GM12878 (cell line): Measurements from ENCODE around the gene ATP4A. TPM values are rescaled to one million over a fixed set of nuclear protein-coding genes. Genes with fewer than 3 reads are reported as not detected.

ENCODE experiments used
- ATAC-seq: fragments of 200-7000 bp; cut with Tn5 transposase; 3 replicates; pipeline ENCODE4 v1.9.1; 2020; ENCODE audit warnings: mild to moderate bottlenecking, moderate library complexity
- BruUV-seq: library from RNA; stranded (reverse); fragments of 400-500 nt; replicated peaks from 2 replicates; lab custom pipeline; 2021; lab: Mats Ljungman, UMichigan
- CTCF ChIA-PET: fragments of 300-600 bp; sonication (Branson Sonifier 250); formaldehyde crosslinking; extraction: SDS; loops from one replicate; lab custom pipeline; 2021; ENCODE audit warnings: inconsistent platforms; lab: Yijun Ruan, JAX
- POLR2A ChIA-PET: fragments of 350-600 bp; formaldehyde crosslinking; extraction: SDS; loops from one replicate; lab custom pipeline; 2021; ENCODE audit warnings: inconsistent platforms; lab: Charles Lee
- RAD21 ChIA-PET: fragments of 300-600 bp; sonication (Branson Sonifier 250); formaldehyde crosslinking; loops from one replicate; lab custom pipeline; 2023; ENCODE audit warnings: antibody characterized with exemption; ENCODE audit not compliant: unreplicated experiment; lab: Charles Lee
- SMC1A ChIA-PET: fragments of 300-600 bp; sonication (Branson Sonifier 250); formaldehyde crosslinking; loops from one replicate; lab custom pipeline; 2023; ENCODE audit not compliant: unreplicated experiment, uncharacterized antibody; lab: Charles Lee
- DNase-seq: peaks from one replicate; pipeline ENCODE4 v3.0.0-alpha.2; 2011; ENCODE audit warnings: low read depth, low spot score
- FAIRE-seq: peaks from 3 replicates; lab custom pipeline; 2011; peaks lifted over from hg19 to GRCh38; lab: Jason Lieb, UNC
- H2AFZ ChIP-seq: 2 replicates; pipeline ENCODE4 v1.6.0; 2011; ENCODE audit warnings: low read depth, low read length, control low read depth; ENCODE audit not compliant: control insufficient read depth
- H3K27ac ChIP-seq: 2 replicates; pipeline ENCODE4 v1.5.1; 2011; ENCODE audit warnings: control low read depth; ENCODE audit not compliant: control insufficient read depth, insufficient read depth
- H3K27me3 ChIP-seq, 2 experiments: replicated peaks in 1 of 2; 2 replicates each; pipeline versions ENCODE4 v1.6.0 to v1.6.1; 2011; ENCODE audit warnings: low read length in 1 of 2; ENCODE audit not compliant: control insufficient read depth in 2 of 2, insufficient read depth in 2 of 2
- H3K36me3 ChIP-seq, 2 experiments: 2 replicates each; pipeline ENCODE4 v1.5.1; 2011; ENCODE audit warnings: low read length in 1 of 2; ENCODE audit not compliant: control insufficient read depth in 2 of 2, insufficient read depth in 2 of 2
- H3K4me1 ChIP-seq: 2 replicates; pipeline ENCODE4 v1.6.1; 2011; ENCODE audit warnings: mild to moderate bottlenecking, low read length, moderate library complexity, mixed read lengths; ENCODE audit not compliant: control insufficient read depth, insufficient read depth
- H3K4me2 ChIP-seq: 2 replicates; pipeline ENCODE4 v1.6.0; 2011; ENCODE audit warnings: control low read depth; ENCODE audit not compliant: control insufficient read depth, insufficient read depth
- H3K4me3 ChIP-seq: fragments of 200-600 bp; sonication (generic); 2 replicates; pipeline ENCODE4 v1.5.1; 2016
- H3K79me2 ChIP-seq: 2 replicates; pipeline ENCODE4 v1.6.0; 2011; ENCODE audit warnings: low read length; ENCODE audit not compliant: control insufficient read depth, insufficient read depth
- H3K9ac ChIP-seq: 2 replicates; pipeline ENCODE4 v1.8.0; 2011; ENCODE audit warnings: low read length, control low read depth, mixed read lengths; ENCODE audit not compliant: control insufficient read depth, insufficient read depth
- H3K9me3 ChIP-seq: replicated peaks from 3 replicates; pipeline ENCODE4 v1.5.1; 2011; ENCODE audit warnings: mild to moderate bottlenecking, low read length; ENCODE audit not compliant: control insufficient read depth, insufficient read depth
- H4K20me1 ChIP-seq: 2 replicates; pipeline ENCODE4 v1.6.0; 2011; ENCODE audit not compliant: control insufficient read depth, insufficient read depth
- CBX5 ChIP-seq: sonication (generic); IDR thresholded peaks from 2 replicates; pipeline ENCODE4 v1.6.1; 2016; ENCODE audit warnings: low read depth, moderate library complexity, mild to moderate bottlenecking, inconsistent platforms
- NBN ChIP-seq: fragments of 450-650 bp; IDR thresholded peaks from 2 replicates; pipeline ENCODE4 v1.6.1; 2016
- WGBS: methylation state at CpG from one replicate; pipeline ENCODE4 v1.1.6; 2016; ENCODE audit warnings: low lambda C conversion rate; ENCODE audit not compliant: insufficient replicate concordance, insufficient coverage; ENCODE audit errors: missing lambda C conversion rate; 5-methylcytosine and 5-hydroxymethylcytosine counted together
- in situ Hi-C: fragments of 300-500 bp; cut with MboI; formaldehyde crosslinking; loops from 9 replicates; pipeline ENCODE4 v1.14.3; 2018; ENCODE audit warnings: mixed read lengths
- intact Hi-C: fragments of 100-400 bp; cut with micrococcal nuclease; formaldehyde crosslinking; loops from one replicate; pipeline ENCODE4 v1.14.2; 2022; ENCODE audit not compliant: unreplicated experiment
- polyA plus RNA-seq, 11 experiments: library from polyadenylated mRNA; depleted of rRNA in 4 of 11; unstranded in 6 of 11; stranded (reverse) in 5 of 11; fragments of >200 nt; fragmentation: Nextera tagmentation in 4 of 11; fragmentation: Illumina TruSeq in 1 of 11; extraction: Ambion mirVana in 4 of 11; extraction: Trizol in 1 of 11; gene quantifications; 1 replicate in 1 of 11; 2 replicates in 10 of 11; pipeline versions ENCODE4 v1.2.1 to v1.2.3, GENCODE V29; 2011 to 2016; ENCODE audit warnings: inconsistent platforms in 2 of 11, missing spikeins in 2 of 11, low read depth in 1 of 11
- total RNA-seq, 4 experiments: library from RNA; depleted of rRNA in 3 of 4; stranded (reverse); fragments of >200 nt in 3 of 4; fragmentation: Illumina TruSeq in 1 of 4; extraction: Trizol in 1 of 4; gene quantifications; 2 replicates each; pipeline versions ENCODE4 v1.2.1 to v1.2.3, GENCODE V29; 2013 to 2021
- TF ChIP-seq, protein P1 (sequence below): fragments of 450-650 bp; IDR thresholded peaks from 2 replicates; pipeline ENCODE4 v1.6.1; 2016; ENCODE audit warnings: mild to moderate bottlenecking, moderate library complexity, borderline replicate concordance
- TF ChIP-seq, protein P2 (sequence below): IDR thresholded peaks from 2 replicates; pipeline ENCODE4 v1.6.1; 2011; ENCODE audit warnings: borderline replicate concordance, low read depth, mild to moderate bottlenecking, moderate library complexity, low read length; ENCODE audit not compliant: insufficient read depth, poor library complexity, severe bottlenecking
- TF ChIP-seq, protein P3 (sequence below): IDR thresholded peaks from 2 replicates; pipeline ENCODE4 v1.6.1; 2012; ENCODE audit warnings: low read depth, low read length, improper control_type of control experiment

ATP4A gene
- total and polyA plus RNA-seq, 10 of the 15 experiments (the other 5 are each of a cell fraction or from before 2014, with no cell fraction given): 0.03 to 1.5 (median 0.11) TPM; not detected in 3

DNA sequence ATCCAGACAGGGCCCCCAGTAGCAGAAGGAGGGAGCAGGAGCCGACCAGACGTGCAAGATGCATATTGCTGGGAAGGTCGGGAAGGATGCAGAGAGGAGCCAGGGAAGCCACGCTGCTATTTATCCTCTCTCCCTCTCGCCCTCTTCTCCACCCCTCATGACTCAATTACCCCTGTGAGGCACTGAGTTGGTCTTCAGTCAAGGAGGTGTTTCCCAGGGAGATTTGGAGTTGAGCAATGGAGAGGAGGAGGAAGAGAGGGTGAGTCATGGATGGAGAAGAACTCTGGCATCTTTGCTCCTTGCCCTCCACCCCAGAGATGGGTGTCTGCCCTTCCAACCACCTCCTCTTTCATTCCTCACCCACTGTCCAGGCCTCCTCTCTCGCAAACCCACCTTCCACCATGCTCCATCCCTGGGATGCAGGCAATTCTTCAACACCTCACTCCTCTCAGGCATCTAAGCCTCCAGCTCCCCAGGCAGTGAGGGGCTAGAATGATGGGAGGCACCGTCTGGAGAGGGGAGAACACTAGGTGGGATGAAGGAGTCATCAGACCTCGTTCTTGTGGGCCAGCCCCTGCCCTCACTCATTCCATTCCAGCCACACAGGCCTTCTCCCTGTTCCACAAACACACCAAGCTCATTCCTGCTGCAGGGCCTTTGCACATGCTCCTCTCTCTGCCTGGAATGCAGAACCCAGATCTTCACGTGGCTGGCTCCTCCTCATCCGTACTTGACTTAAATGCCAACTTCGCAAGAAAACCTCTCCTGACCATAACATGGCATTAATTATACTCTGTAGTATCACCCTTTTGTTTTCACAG is 35.0 kb downstream of the ATP4A start, which contains the start of gene SBSN (continued):
- TF ChIP-seq, protein P1, sequence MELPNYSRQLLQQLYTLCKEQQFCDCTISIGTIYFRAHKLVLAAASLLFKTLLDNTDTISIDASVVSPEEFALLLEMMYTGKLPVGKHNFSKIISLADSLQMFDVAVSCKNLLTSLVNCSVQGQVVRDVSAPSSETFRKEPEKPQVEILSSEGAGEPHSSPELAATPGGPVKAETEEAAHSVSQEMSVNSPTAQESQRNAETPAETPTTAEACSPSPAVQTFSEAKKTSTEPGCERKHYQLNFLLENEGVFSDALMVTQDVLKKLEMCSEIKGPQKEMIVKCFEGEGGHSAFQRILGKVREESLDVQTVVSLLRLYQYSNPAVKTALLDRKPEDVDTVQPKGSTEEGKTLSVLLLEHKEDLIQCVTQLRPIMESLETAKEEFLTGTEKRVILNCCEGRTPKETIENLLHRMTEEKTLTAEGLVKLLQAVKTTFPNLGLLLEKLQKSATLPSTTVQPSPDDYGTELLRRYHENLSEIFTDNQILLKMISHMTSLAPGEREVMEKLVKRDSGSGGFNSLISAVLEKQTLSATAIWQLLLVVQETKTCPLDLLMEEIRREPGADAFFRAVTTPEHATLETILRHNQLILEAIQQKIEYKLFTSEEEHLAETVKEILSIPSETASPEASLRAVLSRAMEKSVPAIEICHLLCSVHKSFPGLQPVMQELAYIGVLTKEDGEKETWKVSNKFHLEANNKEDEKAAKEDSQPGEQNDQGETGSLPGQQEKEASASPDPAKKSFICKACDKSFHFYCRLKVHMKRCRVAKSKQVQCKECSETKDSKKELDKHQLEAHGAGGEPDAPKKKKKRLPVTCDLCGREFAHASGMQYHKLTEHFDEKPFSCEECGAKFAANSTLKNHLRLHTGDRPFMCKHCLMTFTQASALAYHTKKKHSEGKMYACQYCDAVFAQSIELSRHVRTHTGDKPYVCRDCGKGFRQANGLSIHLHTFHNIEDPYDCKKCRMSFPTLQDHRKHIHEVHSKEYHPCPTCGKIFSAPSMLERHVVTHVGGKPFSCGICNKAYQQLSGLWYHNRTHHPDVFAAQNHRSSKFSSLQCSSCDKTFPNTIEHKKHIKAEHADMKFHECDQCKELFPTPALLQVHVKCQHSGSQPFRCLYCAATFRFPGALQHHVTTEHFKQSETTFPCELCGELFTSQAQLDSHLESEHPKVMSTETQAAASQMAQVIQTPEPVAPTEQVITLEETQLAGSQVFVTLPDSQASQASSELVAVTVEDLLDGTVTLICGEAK: no peak
- TF ChIP-seq, protein P2, sequence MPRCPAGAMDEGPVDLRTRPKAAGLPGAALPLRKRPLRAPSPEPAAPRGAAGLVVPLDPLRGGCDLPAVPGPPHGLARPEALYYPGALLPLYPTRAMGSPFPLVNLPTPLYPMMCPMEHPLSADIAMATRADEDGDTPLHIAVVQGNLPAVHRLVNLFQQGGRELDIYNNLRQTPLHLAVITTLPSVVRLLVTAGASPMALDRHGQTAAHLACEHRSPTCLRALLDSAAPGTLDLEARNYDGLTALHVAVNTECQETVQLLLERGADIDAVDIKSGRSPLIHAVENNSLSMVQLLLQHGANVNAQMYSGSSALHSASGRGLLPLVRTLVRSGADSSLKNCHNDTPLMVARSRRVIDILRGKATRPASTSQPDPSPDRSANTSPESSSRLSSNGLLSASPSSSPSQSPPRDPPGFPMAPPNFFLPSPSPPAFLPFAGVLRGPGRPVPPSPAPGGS: no peak
- TF ChIP-seq CBX5: no peak
- no peak for TF ChIP-seq NBN
- TF ChIP-seq, all 136 proteins: peak for 0

DNA sequence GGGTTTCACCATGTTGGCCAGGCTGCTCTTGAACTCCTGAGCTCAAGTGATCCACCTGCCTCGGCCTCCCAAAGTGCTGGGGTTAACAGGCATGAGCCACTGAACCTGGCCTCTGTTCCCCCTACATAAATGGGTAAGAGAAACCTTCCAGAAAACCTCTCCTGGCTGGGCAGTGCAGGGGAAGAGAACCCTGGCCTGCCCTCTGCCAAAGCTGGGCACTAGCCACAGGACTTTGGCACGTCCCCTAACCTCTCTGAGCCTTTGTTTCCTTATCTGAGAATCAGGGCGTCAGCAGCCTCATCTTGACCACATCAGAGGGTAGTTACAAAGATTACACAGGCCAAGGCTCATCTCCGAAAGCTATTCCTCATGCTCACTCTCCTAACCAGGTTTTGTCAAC is 37.6 kb downstream of the ATP4A start:
- in situ Hi-C loops: no loop called here
- WGBS: 25% methylated on average over 4 of the region's 4 CpGs

More for the DNA sequence above, 37.6 kb downstream of the ATP4A start:
- H3K4me3 ChIP-seq: no peak overlapping the region
- peaks cover 0 to 11% of the 10 kb centered on the region in 2 experiments; a peak in 3 of 4 replicates for H3K27me3 ChIP-seq
- SMC1A ChIA-PET: no interaction called here
- H3K9me3 ChIP-seq: no peaks in the 10 kb centered on the region
- RAD21 ChIA-PET: no interaction called here
- H3K27ac ChIP-seq: no peak overlapping the region
- no peaks in the 10 kb centered on the region for H3K4me1 ChIP-seq
- POLR2A ChIA-PET: interaction anchor here (1.2 kb wide), 1 partner anchor 16 kb away, joined by 5 read pairs; no protein-coding TSS in a partner anchor
- H3K9ac ChIP-seq: no peak overlapping the region
- TF ChIP-seq, protein P3, sequence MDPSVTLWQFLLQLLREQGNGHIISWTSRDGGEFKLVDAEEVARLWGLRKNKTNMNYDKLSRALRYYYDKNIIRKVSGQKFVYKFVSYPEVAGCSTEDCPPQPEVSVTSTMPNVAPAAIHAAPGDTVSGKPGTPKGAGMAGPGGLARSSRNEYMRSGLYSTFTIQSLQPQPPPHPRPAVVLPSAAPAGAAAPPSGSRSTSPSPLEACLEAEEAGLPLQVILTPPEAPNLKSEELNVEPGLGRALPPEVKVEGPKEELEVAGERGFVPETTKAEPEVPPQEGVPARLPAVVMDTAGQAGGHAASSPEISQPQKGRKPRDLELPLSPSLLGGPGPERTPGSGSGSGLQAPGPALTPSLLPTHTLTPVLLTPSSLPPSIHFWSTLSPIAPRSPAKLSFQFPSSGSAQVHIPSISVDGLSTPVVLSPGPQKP: no peak
- TF ChIP-seq, all 136 proteins: peak for 0
- FAIRE-seq (no peak), ATAC-seq (no peak), DNase-seq (no peak)
- H3K36me3 ChIP-seq: no peaks in the 10 kb centered on the region
- no peak overlapping the region for H2AFZ ChIP-seq
- H4K20me1 ChIP-seq: no peaks in the 10 kb centered on the region
- no TSS peak for BruUV-seq
- CTCF ChIA-PET: interaction anchor here (0.8 to 1.8 kb wide), 3 partner anchors 16 to 31 kb away, joined by 3 to 5 read pairs (median 4); no protein-coding TSS in a partner anchor
- intact Hi-C loops: no loop called here
- H3K79me2 ChIP-seq: no peaks in the 10 kb centered on the region
- no peak overlapping the region for H3K4me2 ChIP-seq
